Measurements from ENCODE around the gene PHACTR3.

- TF ChIP-seq YY1 (IDR thresholded peaks at IDR 0.05; ENCODE audit: low read depth) (no peak), REST (IDR thresholded peaks at IDR 0.05; ENCODE audit: low read depth) (no peak), TAF1 (IDR thresholded peaks at IDR 0.05; ENCODE audit: low read depth) (no peak), RAD21 (IDR thresholded peaks at IDR 0.05; ENCODE audit: low read depth) (no peak), EP300 (IDR thresholded peaks at IDR 0.05; ENCODE audit: borderline replicate concordance) (no peak), MAX (IDR thresholded peaks at IDR 0.05) (no peak), CEBPB (IDR thresholded peaks at IDR 0.05) (no peak), USF1 (IDR thresholded peaks at IDR 0.05) (no peak), ZBTB7A (IDR thresholded peaks at IDR 0.05; ENCODE audit: low read depth) (no peak), FOXM1 (IDR thresholded peaks at IDR 0.05; ENCODE audit: borderline replicate concordance, low read depth) (no peak), EGR1 (IDR thresholded peaks at IDR 0.05) (no peak), CREB1 (IDR thresholded peaks at IDR 0.05; ENCODE audit: low read depth) (no peak), NFIC (IDR thresholded peaks at IDR 0.05) (no peak)
Measured at GRCh38 chr20:59891581-59891980, 287.2 kb downstream of the PHACTR3 start.

All from Ishikawa (cell line).